SU-DHL-6 (cell line): ENCODE measurements around the gene ATP6V0D1.

Source experiments
- CTCF ChIP-seq: fragments of 200-600 bp; sonication (generic); IDR thresholded peaks from one replicate; pipeline ENCODE4 v1.5.1; 2017; ENCODE audit warnings: antibody characterized with exemption, mild to moderate bottlenecking, low read length, moderate library complexity; ENCODE audit not compliant: insufficient read depth, poor library complexity, severe bottlenecking
- EZH2phosphoT487 ChIP-seq: fragments of 200-600 bp; sonication (generic), shearing (Covaris generic); conservative IDR thresholded peaks from 2 replicates; pipeline ENCODE4 v1.6.1; 2018; ENCODE audit warnings: mild to moderate bottlenecking, antibody characterized with exemption, low read length, moderate library complexity, mixed read lengths

GRCh38 chr16:67398546-67399217 is 82.3 kb downstream of the ATP6V0D1 start:
- TF ChIP-seq CTCF, result no peak
- TF ChIP-seq EZH2phosphoT487, result no peak
